HEK293 (cell line): ENCODE results near the gene PARP8.
"Not testable (repeated sequence)": the region's sequence is repeated elsewhere in the genome, so short reads cannot be mapped to it uniquely, and the experiment has no call there.

Experiments used
- PBX3 ChIP-seq: sonication (generic); formaldehyde crosslinking; IDR thresholded peaks from 2 replicates; pipeline ENCODE4 v1.8.1; 2022; ENCODE audit warnings: mild to moderate bottlenecking, moderate library complexity, missing genetic modification reagents
- SALL2 ChIP-seq: fragments of 450-650 bp; formaldehyde crosslinking; IDR thresholded peaks from 2 replicates; pipeline ENCODE4 v1.5.0; 2017; ENCODE audit warnings: missing biosample characterization, mild to moderate bottlenecking, missing genetic modification characterization, borderline replicate concordance
- TCF7L2 ChIP-seq: IDR thresholded peaks from 2 replicates; pipeline ENCODE4 v1.6.1; 2011; ENCODE audit warnings: low read depth, mild to moderate bottlenecking, inconsistent platforms, low read length, moderate library complexity, borderline replicate concordance
- ZBTB1 ChIP-seq: fragments of 450-650 bp; formaldehyde crosslinking; IDR thresholded peaks from 2 replicates; pipeline ENCODE4 v1.5.1; 2016; ENCODE audit warnings: missing biosample characterization, missing genetic modification characterization
- ZNF114 ChIP-seq: fragments of 450-650 bp; formaldehyde crosslinking; IDR thresholded peaks from 2 replicates; pipeline ENCODE4 v1.5.0; 2017; ENCODE audit warnings: missing biosample characterization, missing genetic modification characterization
- ZNF2 ChIP-seq: fragments of 450-650 bp; formaldehyde crosslinking; IDR thresholded peaks from 2 replicates; pipeline ENCODE4 v1.5.1; 2016; ENCODE audit warnings: missing biosample characterization, missing genetic modification characterization
- ZNF777 ChIP-seq: fragments of 450-650 bp; formaldehyde crosslinking; IDR thresholded peaks from 2 replicates; pipeline ENCODE4 v1.5.1; 2017; ENCODE audit warnings: missing biosample characterization, missing genetic modification characterization, borderline replicate concordance
- TF ChIP-seq, protein P1 (sequence below): fragments of 450-650 bp; formaldehyde crosslinking; IDR thresholded peaks from 2 replicates; pipeline ENCODE4 v1.5.1; 2016; ENCODE audit warnings: missing biosample characterization, missing genetic modification characterization
- TF ChIP-seq, protein P2 (sequence below): fragments of 450-650 bp; formaldehyde crosslinking; IDR thresholded peaks from 2 replicates; pipeline ENCODE4 v1.5.1; 2017; ENCODE audit warnings: missing biosample characterization, missing genetic modification characterization
- TF ChIP-seq, protein P3 (sequence below): fragments of 450-650 bp; formaldehyde crosslinking; conservative IDR thresholded peaks from 2 replicates; pipeline ENCODE4 v1.5.1; 2016; ENCODE audit warnings: low read depth, missing biosample characterization, missing genetic modification characterization

- TF ChIP-seq, protein P1, sequence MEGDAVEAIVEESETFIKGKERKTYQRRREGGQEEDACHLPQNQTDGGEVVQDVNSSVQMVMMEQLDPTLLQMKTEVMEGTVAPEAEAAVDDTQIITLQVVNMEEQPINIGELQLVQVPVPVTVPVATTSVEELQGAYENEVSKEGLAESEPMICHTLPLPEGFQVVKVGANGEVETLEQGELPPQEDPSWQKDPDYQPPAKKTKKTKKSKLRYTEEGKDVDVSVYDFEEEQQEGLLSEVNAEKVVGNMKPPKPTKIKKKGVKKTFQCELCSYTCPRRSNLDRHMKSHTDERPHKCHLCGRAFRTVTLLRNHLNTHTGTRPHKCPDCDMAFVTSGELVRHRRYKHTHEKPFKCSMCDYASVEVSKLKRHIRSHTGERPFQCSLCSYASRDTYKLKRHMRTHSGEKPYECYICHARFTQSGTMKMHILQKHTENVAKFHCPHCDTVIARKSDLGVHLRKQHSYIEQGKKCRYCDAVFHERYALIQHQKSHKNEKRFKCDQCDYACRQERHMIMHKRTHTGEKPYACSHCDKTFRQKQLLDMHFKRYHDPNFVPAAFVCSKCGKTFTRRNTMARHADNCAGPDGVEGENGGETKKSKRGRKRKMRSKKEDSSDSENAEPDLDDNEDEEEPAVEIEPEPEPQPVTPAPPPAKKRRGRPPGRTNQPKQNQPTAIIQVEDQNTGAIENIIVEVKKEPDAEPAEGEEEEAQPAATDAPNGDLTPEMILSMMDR (tag by site-specific recombination), result not testable (repeated sequence)
- not testable (repeated sequence) for TF ChIP-seq ZNF114; ZBTB1 (tag by site-specific recombination); ZNF2 (tag by site-specific recombination); PBX3; SALL2; ZNF777 (tag by site-specific recombination); TCF7L2
- TF ChIP-seq, protein P2, sequence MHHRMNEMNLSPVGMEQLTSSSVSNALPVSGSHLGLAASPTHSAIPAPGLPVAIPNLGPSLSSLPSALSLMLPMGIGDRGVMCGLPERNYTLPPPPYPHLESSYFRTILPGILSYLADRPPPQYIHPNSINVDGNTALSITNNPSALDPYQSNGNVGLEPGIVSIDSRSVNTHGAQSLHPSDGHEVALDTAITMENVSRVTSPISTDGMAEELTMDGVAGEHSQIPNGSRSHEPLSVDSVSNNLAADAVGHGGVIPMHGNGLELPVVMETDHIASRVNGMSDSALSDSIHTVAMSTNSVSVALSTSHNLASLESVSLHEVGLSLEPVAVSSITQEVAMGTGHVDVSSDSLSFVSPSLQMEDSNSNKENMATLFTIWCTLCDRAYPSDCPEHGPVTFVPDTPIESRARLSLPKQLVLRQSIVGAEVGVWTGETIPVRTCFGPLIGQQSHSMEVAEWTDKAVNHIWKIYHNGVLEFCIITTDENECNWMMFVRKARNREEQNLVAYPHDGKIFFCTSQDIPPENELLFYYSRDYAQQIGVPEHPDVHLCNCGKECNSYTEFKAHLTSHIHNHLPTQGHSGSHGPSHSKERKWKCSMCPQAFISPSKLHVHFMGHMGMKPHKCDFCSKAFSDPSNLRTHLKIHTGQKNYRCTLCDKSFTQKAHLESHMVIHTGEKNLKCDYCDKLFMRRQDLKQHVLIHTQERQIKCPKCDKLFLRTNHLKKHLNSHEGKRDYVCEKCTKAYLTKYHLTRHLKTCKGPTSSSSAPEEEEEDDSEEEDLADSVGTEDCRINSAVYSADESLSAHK (tag by site-specific recombination), result not testable (repeated sequence)
- TF ChIP-seq, protein P3, sequence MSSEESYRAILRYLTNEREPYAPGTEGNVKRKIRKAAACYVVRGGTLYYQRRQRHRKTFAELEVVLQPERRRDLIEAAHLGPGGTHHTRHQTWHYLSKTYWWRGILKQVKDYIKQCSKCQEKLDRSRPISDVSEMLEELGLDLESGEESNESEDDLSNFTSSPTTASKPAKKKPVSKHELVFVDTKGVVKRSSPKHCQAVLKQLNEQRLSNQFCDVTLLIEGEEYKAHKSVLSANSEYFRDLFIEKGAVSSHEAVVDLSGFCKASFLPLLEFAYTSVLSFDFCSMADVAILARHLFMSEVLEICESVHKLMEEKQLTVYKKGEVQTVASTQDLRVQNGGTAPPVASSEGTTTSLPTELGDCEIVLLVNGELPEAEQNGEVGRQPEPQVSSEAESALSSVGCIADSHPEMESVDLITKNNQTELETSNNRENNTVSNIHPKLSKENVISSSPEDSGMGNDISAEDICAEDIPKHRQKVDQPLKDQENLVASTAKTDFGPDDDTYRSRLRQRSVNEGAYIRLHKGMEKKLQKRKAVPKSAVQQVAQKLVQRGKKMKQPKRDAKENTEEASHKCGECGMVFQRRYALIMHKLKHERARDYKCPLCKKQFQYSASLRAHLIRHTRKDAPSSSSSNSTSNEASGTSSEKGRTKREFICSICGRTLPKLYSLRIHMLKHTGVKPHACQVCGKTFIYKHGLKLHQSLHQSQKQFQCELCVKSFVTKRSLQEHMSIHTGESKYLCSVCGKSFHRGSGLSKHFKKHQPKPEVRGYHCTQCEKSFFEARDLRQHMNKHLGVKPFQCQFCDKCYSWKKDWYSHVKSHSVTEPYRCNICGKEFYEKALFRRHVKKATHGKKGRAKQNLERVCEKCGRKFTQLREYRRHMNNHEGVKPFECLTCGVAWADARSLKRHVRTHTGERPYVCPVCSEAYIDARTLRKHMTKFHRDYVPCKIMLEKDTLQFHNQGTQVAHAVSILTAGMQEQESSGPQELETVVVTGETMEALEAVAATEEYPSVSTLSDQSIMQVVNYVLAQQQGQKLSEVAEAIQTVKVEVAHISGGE (tag by site-specific recombination), result not testable (repeated sequence)
These were observed 145.3 kb downstream of the PARP8 start for GRCh38 chr5:50811746-50812145.
